Measurements from ENCODE around the gene LYZL2.
"Not testable (repeated sequence)": the region's sequence is repeated elsewhere in the genome, so short reads cannot be mapped to it uniquely, and the experiment has no call there.

Gene LYZL2

GRCh38 chr10:30603589-30603988, 26.0 kb downstream of the LYZL2 start:
- no peak for DNase-seq (ENCODE audit: insufficient read length, low spot score)
- no peak for FAIRE-seq
- TF ChIP-seq POLR2A (IDR thresholded peaks at IDR 0.05; ENCODE audit: low read depth, low read length) (no peak), PAX5 (IDR thresholded peaks at IDR 0.05; ENCODE audit: insufficient read depth, low read length, severe bottlenecking) (no peak), POLR2AphosphoS5 (IDR thresholded peaks at IDR 0.05; ENCODE audit: low read depth, low read length) (no peak), TAF1 (IDR thresholded peaks at IDR 0.05; ENCODE audit: low read depth, low read length) (no peak), SPI1 (IDR thresholded peaks at IDR 0.05; ENCODE audit: low read depth, low read length) (no peak), POU2F2 (IDR thresholded peaks at IDR 0.05; ENCODE audit: low read depth, low read length) (no peak)

GRCh38 chr10:30602747-30603146, 26.8 kb downstream of the LYZL2 start:
- TF ChIP-seq TAF1 (IDR thresholded peaks at IDR 0.05; ENCODE audit: low read depth, low read length) (no peak), POLR2A (IDR thresholded peaks at IDR 0.05; ENCODE audit: low read depth, low read length) (no peak), POU2F2 (IDR thresholded peaks at IDR 0.05; ENCODE audit: low read depth, low read length) (no peak), PAX5 (IDR thresholded peaks at IDR 0.05; ENCODE audit: insufficient read depth, low read length, severe bottlenecking) (no peak), SPI1 (IDR thresholded peaks at IDR 0.05; ENCODE audit: low read depth, low read length) (no peak), POLR2AphosphoS5 (IDR thresholded peaks at IDR 0.05; ENCODE audit: low read depth, low read length) (no peak)
- no peak for FAIRE-seq
- no peak for DNase-seq (ENCODE audit: insufficient read length, low spot score)

GRCh38 chr10:30600005-30600404, 29.5 kb downstream of the LYZL2 start:
- TF ChIP-seq PAX5 (IDR thresholded peaks at IDR 0.05; ENCODE audit: insufficient read depth, low read length, severe bottlenecking) = no peak
- no peak for TF ChIP-seq POLR2AphosphoS5 (IDR thresholded peaks at IDR 0.05; ENCODE audit: low read depth, low read length)
- TF ChIP-seq SPI1 (IDR thresholded peaks at IDR 0.05; ENCODE audit: low read depth, low read length) = peak; percentile 94
- TF ChIP-seq TAF1 (IDR thresholded peaks at IDR 0.05; ENCODE audit: low read depth, low read length) = no peak
- TF ChIP-seq POLR2A (IDR thresholded peaks at IDR 0.05; ENCODE audit: low read depth, low read length) = no peak
- no peak for TF ChIP-seq POU2F2 (IDR thresholded peaks at IDR 0.05; ENCODE audit: low read depth, low read length)
- no peak for DNase-seq (ENCODE audit: insufficient read length, low spot score)
- FAIRE-seq = no peak

- FAIRE-seq (no peak), DNase-seq (ENCODE audit: insufficient read length, low spot score) (no peak)
- TF ChIP-seq POLR2AphosphoS5 (IDR thresholded peaks at IDR 0.05; ENCODE audit: low read depth, low read length) (no peak), SPI1 (IDR thresholded peaks at IDR 0.05; ENCODE audit: low read depth, low read length) (no peak), POU2F2 (IDR thresholded peaks at IDR 0.05; ENCODE audit: low read depth, low read length) (no peak), TAF1 (IDR thresholded peaks at IDR 0.05; ENCODE audit: low read depth, low read length) (no peak), PAX5 (IDR thresholded peaks at IDR 0.05; ENCODE audit: insufficient read depth, low read length, severe bottlenecking) (no peak), POLR2A (IDR thresholded peaks at IDR 0.05; ENCODE audit: low read depth, low read length) (no peak)
Observed at GRCh38 chr10:30598105-30598776, 31.3 kb downstream of the LYZL2 start.

GRCh38 chr10:30597433-30597824, 32.1 kb downstream of the LYZL2 start:
- not testable (repeated sequence) for FAIRE-seq; DNase-seq (ENCODE audit: insufficient read length, low spot score)

- FAIRE-seq = not testable (repeated sequence)
Observed at GRCh38 chr10:30596493-30597432, 32.8 kb downstream of the LYZL2 start.

GRCh38 chr10:30596013-30596412, 33.5 kb downstream of the LYZL2 start:
- FAIRE-seq = no peak

More at GRCh38 chr10:30596493-30597432, 32.8 kb downstream of the LYZL2 start:
- not testable (repeated sequence) for DNase-seq (ENCODE audit: insufficient read length, low spot score)

GRCh38 chr10:30594077-30594476, 35.5 kb downstream of the LYZL2 start:
- no peak for TF ChIP-seq TAF1 (IDR thresholded peaks at IDR 0.05; ENCODE audit: low read depth, low read length)
- TF ChIP-seq POLR2AphosphoS5 (IDR thresholded peaks at IDR 0.05; ENCODE audit: low read depth, low read length) = no peak
- no peak for TF ChIP-seq POU2F2 (IDR thresholded peaks at IDR 0.05; ENCODE audit: low read depth, low read length)
- no peak for TF ChIP-seq SPI1 (IDR thresholded peaks at IDR 0.05; ENCODE audit: low read depth, low read length)
- TF ChIP-seq PAX5 (IDR thresholded peaks at IDR 0.05; ENCODE audit: insufficient read depth, low read length, severe bottlenecking) = no peak
- no peak for TF ChIP-seq POLR2A (IDR thresholded peaks at IDR 0.05; ENCODE audit: low read depth, low read length)
- DNase-seq (ENCODE audit: insufficient read length, low spot score) (no peak), FAIRE-seq (no peak)

More at GRCh38 chr10:30596013-30596412, 33.5 kb downstream of the LYZL2 start:
- no peak for TF ChIP-seq SPI1 (IDR thresholded peaks at IDR 0.05; ENCODE audit: low read depth, low read length)
- TF ChIP-seq PAX5 (IDR thresholded peaks at IDR 0.05; ENCODE audit: insufficient read depth, low read length, severe bottlenecking) = no peak
- TF ChIP-seq TAF1 (IDR thresholded peaks at IDR 0.05; ENCODE audit: low read depth, low read length) = no peak
- TF ChIP-seq POLR2AphosphoS5 (IDR thresholded peaks at IDR 0.05; ENCODE audit: low read depth, low read length) = no peak
- no peak for TF ChIP-seq POLR2A (IDR thresholded peaks at IDR 0.05; ENCODE audit: low read depth, low read length)
- no peak for TF ChIP-seq POU2F2 (IDR thresholded peaks at IDR 0.05; ENCODE audit: low read depth, low read length)
- no peak for DNase-seq (ENCODE audit: insufficient read length, low spot score)

- DNase-seq (ENCODE audit: insufficient read length, low spot score); FAIRE-seq: not testable (repeated sequence)
Observed at GRCh38 chr10:30592770-30593169, 36.8 kb downstream of the LYZL2 start.

GRCh38 chr10:30591249-30591670, 38.3 kb downstream of the LYZL2 start:
- FAIRE-seq (peak; percentile 58), DNase-seq (ENCODE audit: insufficient read length, low spot score) (no peak)
- no peak for TF ChIP-seq POLR2AphosphoS5 (IDR thresholded peaks at IDR 0.05; ENCODE audit: low read depth, low read length)
- TF ChIP-seq PAX5 (IDR thresholded peaks at IDR 0.05; ENCODE audit: insufficient read depth, low read length, severe bottlenecking) = no peak
- TF ChIP-seq POLR2A (IDR thresholded peaks at IDR 0.05; ENCODE audit: low read depth, low read length) = no peak
- TF ChIP-seq SPI1 (IDR thresholded peaks at IDR 0.05; ENCODE audit: low read depth, low read length) = no peak
- TF ChIP-seq POU2F2 (IDR thresholded peaks at IDR 0.05; ENCODE audit: low read depth, low read length) = no peak
- no peak for TF ChIP-seq TAF1 (IDR thresholded peaks at IDR 0.05; ENCODE audit: low read depth, low read length)

Data from GM12891 (cell line).